HEK293 (cell line): ENCODE measurements around the gene NANOS1.

ENCODE experiments used
- CTCF ChIA-PET: fragments of 350-600 bp; formaldehyde crosslinking; extraction: SDS; loops from one replicate; lab custom pipeline; 2021; ENCODE audit warnings: antibody characterized with exemption; lab: Yijun Ruan, JAX
- POLR2A ChIA-PET: fragments of 300-600 bp; formaldehyde crosslinking; extraction: SDS; loops from one replicate; lab custom pipeline; 2020; ENCODE audit warnings: antibody characterized with exemption, inconsistent platforms; lab: Yijun Ruan, JAX
- H3K27ac ChIP-seq: fragments of 200-500 bp; sonication (Bioruptor generic); 2 replicates; pipeline ENCODE4 v1.5.1; 2014; ENCODE audit warnings: low read depth, low read length, control low read depth, inconsistent platforms; ENCODE audit errors: extremely low read depth
- H3K36me3 ChIP-seq, 2 experiments: fragments of 200-500 bp in 1 of 2; sonication (Bioruptor generic) in 1 of 2; 1 replicate in 1 of 2; 2 replicates in 1 of 2; pipeline ENCODE4 v1.5.1; 2014 to 2017; ENCODE audit warnings: inconsistent platforms in 2 of 2, low read length in 2 of 2; ENCODE audit not compliant: control insufficient read depth in 2 of 2, insufficient read depth in 1 of 2
- H3K4me1 ChIP-seq: fragments of 200-500 bp; sonication (Bioruptor generic); 2 replicates; pipeline ENCODE4 v1.5.1; 2014; ENCODE audit warnings: mild to moderate bottlenecking, low read length, inconsistent platforms; ENCODE audit not compliant: control insufficient read depth, insufficient read depth
- H3K4me3 ChIP-seq: 2 replicates; pipeline ENCODE4 v1.5.1; 2011; ENCODE audit warnings: low read depth, mild to moderate bottlenecking, control low read depth, low read length, moderate library complexity
- H3K9me3 ChIP-seq: fragments of 200-500 bp; sonication (Bioruptor generic); 2 replicates; pipeline ENCODE4 v1.5.1; 2014; ENCODE audit warnings: low read depth, low read length, inconsistent platforms; ENCODE audit not compliant: control insufficient read depth, insufficient read depth
- AEBP2 ChIP-seq: fragments of 450-650 bp; formaldehyde crosslinking; IDR thresholded peaks from 2 replicates; pipeline ENCODE4 v1.5.1; 2016; ENCODE audit warnings: missing biosample characterization, missing genetic modification characterization, borderline replicate concordance
- GLIS1 ChIP-seq: fragments of 450-650 bp; formaldehyde crosslinking; IDR thresholded peaks from 2 replicates; pipeline ENCODE4 v1.5.1; 2016; ENCODE audit warnings: missing biosample characterization, missing genetic modification characterization
- INSM2 ChIP-seq: fragments of 450-650 bp; formaldehyde crosslinking; IDR thresholded peaks from 2 replicates; pipeline ENCODE4 v1.5.1; 2016; ENCODE audit warnings: missing biosample characterization, missing genetic modification characterization
- KLF16 ChIP-seq: fragments of 450-650 bp; formaldehyde crosslinking; IDR thresholded peaks from 2 replicates; pipeline ENCODE4 v1.5.1; 2017; ENCODE audit warnings: missing biosample characterization, missing genetic modification characterization
- KLF7 ChIP-seq: fragments of 450-650 bp; formaldehyde crosslinking; IDR thresholded peaks from 2 replicates; pipeline ENCODE4 v1.5.1; 2016; ENCODE audit warnings: missing biosample characterization, missing genetic modification characterization, borderline replicate concordance
- MZF1 ChIP-seq: fragments of 450-650 bp; formaldehyde crosslinking; IDR thresholded peaks from 2 replicates; pipeline ENCODE4 v1.5.1; 2017; ENCODE audit warnings: missing biosample characterization, missing genetic modification characterization, borderline replicate concordance
- ZBTB8A ChIP-seq: fragments of 450-650 bp; formaldehyde crosslinking; IDR thresholded peaks from 2 replicates; pipeline ENCODE4 v1.5.1; 2016; ENCODE audit warnings: missing biosample characterization, missing genetic modification characterization
- ZFP3 ChIP-seq: fragments of 450-650 bp; formaldehyde crosslinking; IDR thresholded peaks from 2 replicates; pipeline ENCODE4 v1.5.1; 2016; ENCODE audit warnings: low read depth, missing biosample characterization, missing genetic modification characterization
- ZFP69B ChIP-seq: fragments of 450-650 bp; formaldehyde crosslinking; IDR thresholded peaks from 2 replicates; pipeline ENCODE4 v1.5.1; 2016; ENCODE audit warnings: missing biosample characterization, missing genetic modification characterization
- ZNF148 ChIP-seq: fragments of 450-650 bp; formaldehyde crosslinking; IDR thresholded peaks from 2 replicates; pipeline ENCODE4 v1.5.0; 2017; ENCODE audit warnings: missing biosample characterization, missing genetic modification characterization, borderline replicate concordance
- ZNF174 ChIP-seq: fragments of 450-650 bp; formaldehyde crosslinking; IDR thresholded peaks from 2 replicates; pipeline ENCODE4 v1.5.0; 2017; ENCODE audit warnings: missing biosample characterization, mild to moderate bottlenecking, missing genetic modification characterization
- ZNF248 ChIP-seq: fragments of 450-650 bp; formaldehyde crosslinking; IDR thresholded peaks from 2 replicates; pipeline ENCODE4 v1.5.1; 2017; ENCODE audit warnings: missing biosample characterization, missing genetic modification characterization
- ZNF311 ChIP-seq: fragments of 450-650 bp; formaldehyde crosslinking; IDR thresholded peaks from 2 replicates; pipeline ENCODE4 v1.5.1; 2017; ENCODE audit warnings: missing biosample characterization, missing genetic modification characterization, borderline replicate concordance
- ZNF362 ChIP-seq: fragments of 450-650 bp; formaldehyde crosslinking; IDR thresholded peaks from 2 replicates; pipeline ENCODE4 v1.5.1; 2016; ENCODE audit warnings: missing biosample characterization, missing genetic modification characterization
- ZNF394 ChIP-seq: fragments of 450-650 bp; formaldehyde crosslinking; IDR thresholded peaks from 2 replicates; pipeline ENCODE4 v1.5.1; 2016; ENCODE audit warnings: missing biosample characterization, missing genetic modification characterization, mild to moderate bottlenecking, moderate library complexity, borderline replicate concordance
- ZNF416 ChIP-seq: fragments of 450-650 bp; formaldehyde crosslinking; IDR thresholded peaks from 2 replicates; pipeline ENCODE4 v1.5.1; 2016; ENCODE audit warnings: missing biosample characterization, missing genetic modification characterization
- ZNF548 ChIP-seq: fragments of 450-650 bp; formaldehyde crosslinking; IDR thresholded peaks from 2 replicates; pipeline ENCODE4 v1.5.1; 2016; ENCODE audit warnings: missing biosample characterization, missing genetic modification characterization
- ZNF585B ChIP-seq: fragments of 450-650 bp; formaldehyde crosslinking; IDR thresholded peaks from 2 replicates; pipeline ENCODE4 v1.5.1; 2016; ENCODE audit warnings: missing biosample characterization, missing genetic modification characterization
- ZNF596 ChIP-seq: fragments of 450-650 bp; IDR thresholded peaks from 2 replicates; pipeline ENCODE4 v1.5.0; 2018; ENCODE audit warnings: missing biosample characterization, mild to moderate bottlenecking, missing genetic modification characterization, moderate library complexity
- ZNF600 ChIP-seq: fragments of 450-650 bp; formaldehyde crosslinking; IDR thresholded peaks from 2 replicates; pipeline ENCODE4 v1.5.1; 2016; ENCODE audit warnings: missing biosample characterization, missing genetic modification characterization
- ZNF654 ChIP-seq: fragments of 450-650 bp; formaldehyde crosslinking; IDR thresholded peaks from 2 replicates; pipeline ENCODE4 v1.5.1; 2016; ENCODE audit warnings: low read depth, missing biosample characterization, missing genetic modification characterization
- ZNF677 ChIP-seq: fragments of 450-650 bp; IDR thresholded peaks from 2 replicates; pipeline ENCODE4 v1.5.0; 2018; ENCODE audit warnings: missing biosample characterization, mild to moderate bottlenecking, missing genetic modification characterization, moderate library complexity
- ZNF692 ChIP-seq: fragments of 450-650 bp; formaldehyde crosslinking; IDR thresholded peaks from 2 replicates; pipeline ENCODE4 v1.5.1; 2016; ENCODE audit warnings: missing biosample characterization, missing genetic modification characterization
- ZNF701 ChIP-seq: fragments of 450-650 bp; formaldehyde crosslinking; IDR thresholded peaks from 2 replicates; pipeline ENCODE4 v1.5.1; 2016; ENCODE audit warnings: missing biosample characterization, missing genetic modification characterization
- ZNF707 ChIP-seq: fragments of 450-650 bp; formaldehyde crosslinking; IDR thresholded peaks from 2 replicates; pipeline ENCODE4 v1.5.1; 2016; ENCODE audit warnings: missing biosample characterization, missing genetic modification characterization
- ZNF76 ChIP-seq: fragments of 450-650 bp; formaldehyde crosslinking; IDR thresholded peaks from 2 replicates; pipeline ENCODE4; 2016; ENCODE audit warnings: low read depth, missing biosample characterization, missing genetic modification characterization, borderline replicate concordance
- ZNF776 ChIP-seq: fragments of 450-650 bp; formaldehyde crosslinking; IDR thresholded peaks from 2 replicates; pipeline ENCODE4 v1.5.0; 2017; ENCODE audit warnings: missing biosample characterization, missing genetic modification characterization, borderline replicate concordance

The NANOS1 gene

GRCh38 chr10:119028900-119029612, 458 bp upstream of the NANOS1 start (continued):
- TF ChIP-seq GLIS1 (tag by site-specific recombination), result peak; percentile 32; the same call in 1 of the 2 replicates
- TF ChIP-seq ZNF174 (tag by site-specific recombination), result no peak
- TF ChIP-seq ZNF394 (tag by site-specific recombination), result no peak
- TF ChIP-seq ZNF311 (tag by site-specific recombination), result no peak
- TF ChIP-seq ZNF654 (tag by site-specific recombination), result no peak
- TF ChIP-seq KLF16 (tag by site-specific recombination), result no peak
- TF ChIP-seq ZFP69B (tag by site-specific recombination), result 0 out of 2 replicates have a peak, but pooled peaks have one; percentile 47
- no peak for TF ChIP-seq ZNF585B (tag by site-specific recombination)
- TF ChIP-seq ZNF416 (tag by site-specific recombination), result no peak
- no peak for TF ChIP-seq KLF7
- TF ChIP-seq AEBP2 (tag by site-specific recombination), result no peak
- peak; percentile 63; the same call in 1 of the 2 replicates for TF ChIP-seq ZNF600 (tag by site-specific recombination)
- peak; percentile 22; the same call in 1 of the 2 replicates for TF ChIP-seq ZNF76 (tag by site-specific recombination)
- TF ChIP-seq INSM2 (tag by site-specific recombination), result no peak
- no peak for TF ChIP-seq ZNF362 (tag by site-specific recombination)
- no peak for TF ChIP-seq ZNF248 (tag by site-specific recombination)
- peak; percentile 39 for TF ChIP-seq ZBTB8A
- TF ChIP-seq, all 188 proteins: peak for 20

- Histone ChIP-seq H3K4me1 (peaks cover 10% of the 10 kb centered on the region), H3K27ac (peak overlapping the region; percentile 79; the same call in 1 of the 2 replicates), H3K4me3 (peak overlapping the region; percentile 46), H3K36me3 (peaks cover 19 to 29% of the 10 kb centered on the region in 2 experiments), H3K9me3 (no peaks in the 10 kb centered on the region)
- CTCF ChIA-PET, result interaction anchor here (0.6 to 1.7 kb wide), 4 partner anchors 61 to 463 kb away, joined by 3 to 5 read pairs (median 4); no protein-coding TSS in a partner anchor
- POLR2A ChIA-PET, result interaction anchor here (1.0 to 2.8 kb wide), 5 partner anchors 14 to 276 kb away, joined by 3 to 15 read pairs (median 5); partner anchors contain the start of genes CACUL1 and DENND10
- TF ChIP-seq ZFP3 (tag by site-specific recombination) (no peak), MZF1 (tag by site-specific recombination) (peak; percentile 94), ZNF596 (peak; percentile 3; the same call in 1 of the 2 replicates), ZNF701 (no peak), ZNF148 (tag by site-specific recombination) (no peak), ZNF548 (no peak), ZNF776 (tag by site-specific recombination) (no peak), ZNF677 (tag by site-specific recombination) (no peak), ZNF707 (tag by site-specific recombination) (no peak), ZNF692 (tag by site-specific recombination) (peak; percentile 45; the same call in 1 of the 2 replicates), ZNF654 (tag by site-specific recombination) (no peak)
These were observed 1.1 kb downstream of the NANOS1 start for GRCh38 chr10:119030421-119031250.
